GM18907 (cell line): ENCODE measurements around the gene TGFA.
"Not testable (repeated sequence)": the region's sequence is repeated elsewhere in the genome, so short reads cannot be mapped to it uniquely, and the experiment has no call there.

Source experiments
- ATAC-seq: cut with Tn5 transposase; IDR thresholded peaks from one replicate; pipeline ENCODE4 v1.9.1; 2021; ENCODE audit warnings: mild to moderate bottlenecking, moderate library complexity; ENCODE audit not compliant: unreplicated experiment

Gene TGFA

GRCh38 chr2:70467237-70467636 is 86.4 kb downstream of the TGFA start:
- no peak for ATAC-seq

DNA sequence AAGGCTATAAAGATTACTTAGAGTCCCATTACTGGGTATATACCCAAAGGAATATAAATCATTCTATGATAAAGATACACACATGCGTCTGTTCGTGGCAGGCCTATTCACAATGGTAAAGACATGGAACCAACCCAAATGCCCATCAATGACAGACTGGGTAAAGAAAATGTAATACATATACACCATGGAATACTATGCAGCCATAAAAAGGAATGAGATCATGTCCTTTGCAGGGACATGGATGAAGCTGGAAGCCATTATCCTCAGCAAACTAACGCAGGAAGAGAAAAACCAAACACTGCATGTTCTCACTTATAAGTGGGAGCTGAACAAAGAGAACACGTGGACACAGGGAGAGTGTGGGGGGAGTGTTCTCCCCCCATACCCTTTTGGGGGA is 87.0 kb downstream of the TGFA start:
- ATAC-seq, result not testable (repeated sequence)

GRCh38 chr2:70463997-70464396 is 89.6 kb downstream of the TGFA start:
- ATAC-seq, result no peak

GRCh38 chr2:70463581-70463980 is 90.0 kb downstream of the TGFA start:
- no peak for ATAC-seq

DNA sequence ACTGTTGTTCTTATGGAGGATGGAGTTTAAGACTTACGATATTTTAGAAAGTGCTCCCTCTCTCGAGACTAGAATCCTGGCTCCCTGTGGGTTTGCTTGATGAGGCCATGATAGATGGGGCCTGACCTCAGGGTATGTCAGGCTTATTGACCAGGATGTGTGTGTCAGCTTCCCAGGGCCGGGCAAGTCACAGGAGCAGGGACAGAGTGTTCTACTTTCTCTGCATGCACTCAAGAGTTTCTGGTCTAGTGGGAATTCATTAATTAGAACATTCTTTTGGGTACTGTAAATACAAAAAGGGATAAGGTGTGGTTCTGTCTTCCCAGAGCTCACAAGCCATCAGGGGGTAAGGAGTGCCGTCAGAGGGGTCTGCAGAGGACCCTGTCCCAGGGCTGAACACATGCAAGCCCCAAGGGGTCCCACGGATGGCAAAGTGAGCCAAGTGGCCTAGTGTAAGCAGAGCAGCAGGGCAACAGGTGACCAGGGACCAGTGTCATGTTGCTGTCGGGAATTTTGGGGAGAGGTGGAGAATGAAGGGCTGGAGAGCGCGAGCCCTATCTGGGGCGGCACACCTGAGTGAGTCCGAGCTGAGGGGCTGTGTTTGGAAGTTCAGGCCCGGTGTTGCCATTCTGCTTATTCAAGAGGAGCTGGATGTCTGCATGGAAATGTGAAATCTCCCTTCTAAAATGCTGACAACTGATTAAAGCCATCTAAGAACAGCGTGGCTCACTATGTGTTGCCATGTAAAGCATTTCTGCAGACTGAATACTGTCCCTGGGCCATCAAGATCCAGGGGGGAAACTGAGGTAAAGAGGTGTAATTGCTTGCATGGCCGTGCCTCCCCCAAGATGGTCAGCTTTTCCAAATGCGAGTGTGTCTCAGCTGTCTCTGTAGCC is 91.4 kb downstream of the TGFA start:
- no peak for ATAC-seq

- no peak for ATAC-seq
Measured at GRCh38 chr2:70461414-70461813, 92.2 kb downstream of the TGFA start.

GRCh38 chr2:70460333-70460732 is 93.3 kb downstream of the TGFA start:
- ATAC-seq, result no peak

DNA sequence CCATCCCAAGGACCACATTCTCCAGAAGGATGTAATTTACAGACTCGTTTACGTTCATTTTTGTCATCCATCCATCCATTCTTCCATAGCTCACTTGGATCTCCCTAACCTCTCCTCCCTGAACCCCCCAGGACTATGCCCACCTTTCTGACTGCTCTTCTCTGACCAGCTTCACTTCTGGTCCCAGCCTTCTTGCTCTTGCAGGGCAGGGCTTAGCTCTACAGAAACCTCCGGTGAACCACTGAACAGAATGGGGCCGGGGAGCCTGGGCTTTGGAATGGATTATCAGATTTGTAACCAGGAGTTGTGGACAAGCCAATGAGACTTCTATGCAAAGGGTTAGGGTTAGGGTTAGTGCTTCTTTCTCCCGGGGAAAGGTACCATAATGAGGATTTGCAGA is 95.0 kb downstream of the TGFA start:
- ATAC-seq, result no peak

DNA sequence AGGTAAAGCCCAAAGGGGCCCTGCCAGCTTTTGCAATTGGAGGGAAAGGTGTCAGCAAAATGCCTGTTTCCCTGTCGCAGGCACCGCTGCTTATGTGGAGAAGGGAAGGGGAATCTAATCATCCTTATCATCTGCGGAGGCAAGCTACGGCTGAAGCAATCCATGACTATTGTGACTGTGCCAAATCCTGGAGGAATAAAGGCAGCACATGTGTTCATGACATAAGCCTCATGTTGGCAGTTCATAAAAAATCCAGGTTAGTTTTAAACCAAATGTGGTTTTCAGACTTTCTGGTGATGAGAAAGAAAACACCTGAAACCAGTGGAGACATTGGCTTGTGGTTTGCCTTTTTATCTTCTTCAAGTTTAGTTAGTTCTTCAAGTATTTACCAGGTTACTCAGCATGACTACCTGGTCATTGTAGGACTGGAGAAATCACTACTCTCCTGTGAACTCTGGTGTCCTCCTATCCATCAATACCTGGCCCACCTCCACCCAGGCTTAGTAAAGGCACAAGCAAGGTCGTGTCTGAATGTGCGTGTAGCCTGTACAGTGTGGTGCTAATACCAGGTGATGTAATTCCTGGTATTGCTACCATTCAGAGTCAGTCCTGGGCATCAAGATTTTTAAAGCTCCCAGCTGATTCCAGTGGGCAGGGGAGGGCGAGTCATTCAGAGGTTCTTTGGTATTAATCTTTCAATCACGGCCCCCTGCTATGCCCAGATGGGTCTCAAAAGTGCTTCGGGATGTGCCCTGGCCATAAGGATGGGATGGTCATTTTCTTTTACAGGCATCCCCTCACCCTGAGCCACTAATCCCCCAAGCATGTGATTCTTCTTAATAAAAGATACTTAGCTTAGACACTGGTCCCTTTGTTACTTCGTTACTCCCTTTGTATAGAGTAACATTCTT is 96.8 kb downstream of the TGFA start:
- ATAC-seq, result no peak

DNA sequence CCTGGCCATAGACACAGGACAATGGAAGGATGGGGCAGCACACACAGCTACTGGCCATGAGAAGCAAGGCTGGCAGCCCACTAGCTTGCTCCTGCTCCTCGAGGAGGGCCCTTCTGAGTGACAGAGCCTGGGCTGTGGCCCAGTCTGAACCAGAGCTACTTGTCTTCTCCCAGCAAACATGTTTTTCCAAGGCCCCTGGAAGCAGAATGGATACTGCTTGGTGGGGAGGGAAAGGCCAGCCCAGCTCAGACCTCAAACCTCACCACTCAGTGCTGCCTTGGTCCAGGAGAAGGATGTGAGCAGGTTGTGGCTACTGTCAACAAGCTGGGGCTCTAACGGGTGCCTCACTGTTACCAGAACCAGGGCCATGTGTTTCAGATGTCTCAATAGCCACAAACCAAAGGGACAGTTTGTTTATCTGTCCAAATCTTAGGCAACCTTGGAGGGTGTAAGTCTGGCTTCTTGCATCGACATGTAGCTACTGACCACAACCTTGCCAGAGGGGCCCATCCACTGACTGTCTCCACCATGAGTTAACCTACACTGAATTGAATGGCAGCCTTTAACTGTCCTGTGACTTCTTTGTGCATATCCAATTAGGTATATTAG is 98.6 kb downstream of the TGFA start:
- ATAC-seq, result no peak

DNA sequence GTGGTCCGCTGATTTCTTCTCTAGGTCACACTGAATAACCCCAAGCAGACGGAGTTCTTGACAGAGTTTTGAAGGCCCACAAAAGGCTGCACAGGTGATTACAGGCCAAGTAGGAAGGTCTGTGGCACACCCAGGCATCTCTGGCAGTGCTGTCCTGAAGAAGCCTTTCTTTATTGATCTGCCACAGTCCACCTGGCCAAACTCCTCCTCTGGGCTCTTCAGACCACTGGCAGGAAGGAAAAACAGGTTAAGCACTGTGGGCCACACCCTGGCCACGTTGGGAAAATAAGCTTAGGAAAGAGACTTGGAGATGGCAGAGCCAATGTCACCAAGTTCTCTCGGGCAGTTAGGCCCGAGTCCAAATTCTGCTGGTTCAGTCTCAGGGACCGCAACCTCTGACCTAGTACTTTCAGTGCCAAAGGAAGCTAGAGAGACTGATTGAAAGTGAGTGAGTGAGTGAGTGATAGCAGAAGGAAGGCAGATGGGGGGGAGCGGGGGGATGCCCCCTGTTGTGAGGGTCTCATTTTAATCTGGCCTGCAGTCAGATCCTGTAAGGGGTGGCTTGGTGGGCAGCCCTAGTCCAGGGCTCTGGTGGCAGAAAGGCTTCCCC is 102.9 kb downstream of the TGFA start:
- ATAC-seq, result no peak

DNA sequence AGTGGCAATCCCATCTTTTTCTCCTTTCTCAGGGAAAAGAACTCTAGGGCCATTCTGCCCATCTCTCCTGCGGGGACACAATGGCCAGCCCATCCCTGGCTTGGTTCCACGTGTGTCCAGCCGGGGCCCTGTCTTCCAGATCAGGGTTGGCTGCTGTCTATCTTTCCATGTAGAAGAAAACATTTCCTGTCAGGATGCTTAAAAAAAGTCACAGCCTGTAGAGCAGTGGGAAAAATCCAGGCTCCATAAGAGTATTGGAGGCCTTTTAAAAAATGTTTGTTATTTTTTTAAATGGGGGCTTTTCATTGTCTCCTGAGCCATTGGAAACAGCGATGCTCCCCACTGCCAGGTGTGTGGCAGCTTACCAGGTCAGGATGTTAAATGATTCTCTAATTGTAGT is 105.6 kb downstream of the TGFA start:
- no peak for ATAC-seq

- ATAC-seq, result no peak
Measured at GRCh38 chr2:70443726-70444125, 109.9 kb downstream of the TGFA start.

DNA sequence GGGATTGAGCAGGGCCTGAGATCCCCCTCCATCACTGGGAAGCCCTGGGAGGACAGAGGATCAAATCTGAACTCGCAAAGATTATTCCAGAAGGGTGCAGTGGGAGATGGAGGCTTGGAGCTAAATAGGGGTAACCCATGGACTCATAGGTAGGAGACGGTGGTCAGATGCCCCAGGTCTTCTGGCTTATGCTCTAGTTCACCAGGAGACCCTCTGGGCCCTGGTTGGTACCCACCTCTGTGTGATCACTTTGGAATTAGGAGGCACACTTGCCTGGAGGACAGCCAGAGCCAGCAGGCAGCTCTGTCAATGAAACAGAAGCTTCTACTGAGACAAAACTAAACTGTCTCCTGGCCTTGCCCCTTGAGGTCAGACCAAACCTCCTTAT is 110.6 kb downstream of the TGFA start:
- ATAC-seq, result no peak

GRCh38 chr2:70442301-70443077 is 111.1 kb downstream of the TGFA start:
- no peak for ATAC-seq

DNA sequence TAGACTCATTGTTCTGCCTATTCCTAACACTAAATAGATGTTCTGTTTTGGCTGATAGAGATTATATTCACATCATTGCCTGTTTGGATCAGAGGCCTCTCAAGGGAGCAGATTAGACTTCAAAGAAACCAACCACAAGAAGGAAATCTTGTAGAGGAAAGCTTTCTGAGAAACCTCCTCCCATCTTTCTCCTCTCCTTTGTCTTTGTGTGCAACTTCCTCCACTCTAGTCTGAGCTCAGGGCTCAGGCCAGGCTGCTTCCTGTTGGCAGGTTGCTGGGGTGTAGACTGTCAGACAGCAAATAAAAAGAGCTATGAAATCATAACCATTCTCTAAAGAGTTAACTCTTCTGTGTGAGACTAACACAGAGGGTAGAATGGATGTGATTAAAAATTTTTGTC is 113.0 kb downstream of the TGFA start:
- ATAC-seq, result no peak

- ATAC-seq, result no peak
Measured at GRCh38 chr2:70435138-70435537, 118.5 kb downstream of the TGFA start.

- no peak for ATAC-seq
Measured at GRCh38 chr2:70433315-70433714, 120.3 kb downstream of the TGFA start.

GRCh38 chr2:70431716-70432347 is 121.8 kb downstream of the TGFA start:
- no peak for ATAC-seq

GRCh38 chr2:70426341-70426740 is 127.3 kb downstream of the TGFA start:
- no peak for ATAC-seq
